ENCODE measurements around the gene VAMP5. TPM values are rescaled to one million over a fixed set of nuclear protein-coding genes. Genes with fewer than 3 reads are reported as not detected.

The VAMP5 gene
- total RNA-seq, 1 experiment from 2014 or later: 1.9 TPM

- Histone ChIP-seq H3K4me3 (replicated peaks in 1 of 2; ENCODE audit: low read depth in 1 of 2, low read length in 2 of 2) (no peak overlapping the region), H2AFZ (ENCODE audit: low read depth, low read length, poor library complexity, severe bottlenecking) (no peak overlapping the region), H3K9me3 (ENCODE audit: control insufficient read depth in 1 of 2, insufficient read depth in 1 of 2, low read depth in 1 of 2, low read length in 2 of 2) (no peaks in the 10 kb centered on the region), H3K4me2 (ENCODE audit: low read length) (no peak overlapping the region), H3K4me1 (ENCODE audit: control insufficient read depth in 1 of 2, insufficient read depth in 2 of 2, low read length in 2 of 2) (peaks cover 20 to 32% of the 10 kb centered on the region in 2 experiments), H4K20me1 (ENCODE audit: insufficient read depth) (no peaks in the 10 kb centered on the region), H3K79me2 (ENCODE audit: insufficient read depth, low read length) (no peaks in the 10 kb centered on the region), H3K9ac (ENCODE audit: low read length) (no peak overlapping the region), H3K36me3 (ENCODE audit: control insufficient read depth in 1 of 2, insufficient read depth in 2 of 2, low read length in 2 of 2) (no peaks in the 10 kb centered on the region), H3K27ac (ENCODE audit: low read depth, low read length) (no peak overlapping the region), H3K9me2 (ENCODE audit: insufficient read depth) (no peaks in the 10 kb centered on the region), H3K27me3 (ENCODE audit: insufficient read depth, low read length) (no peaks in the 10 kb centered on the region)
- TF ChIP-seq ZNF274 (IDR thresholded peaks at IDR 0.05; ENCODE audit: low read depth, low read length) (no peak), CEBPB (IDR thresholded peaks at IDR 0.05; ENCODE audit: low read depth) (no peak), ELF1 (IDR thresholded peaks at IDR 0.05; ENCODE audit: borderline replicate concordance, low read depth) (no peak), ZFX (IDR thresholded peaks at IDR 0.05) (no peak), TCF7L2 (IDR thresholded peaks at IDR 0.05; ENCODE audit: borderline replicate concordance, extremely low read depth, insufficient read depth, insufficient read length) (no peak), EZH2 (IDR thresholded peaks at IDR 0.05) (no peak), SIN3A (IDR thresholded peaks at IDR 0.05; ENCODE audit: low read depth) (no peak), REST (IDR thresholded peaks at IDR 0.05; ENCODE audit: low read depth) (no peak), YY1 (IDR thresholded peaks at IDR 0.05; ENCODE audit: extremely low read depth, insufficient replicate concordance, low read depth, low read length) (no peak), CTCF (IDR thresholded peaks at IDR 0.05 in 2 of 3, conservative IDR thresholded peaks at IDR 0.05 in 1 of 3; ENCODE audit: borderline replicate concordance in 1 of 3, insufficient read depth in 1 of 3, low read depth in 2 of 3, low read length in 2 of 3) (no peak), EGR1 (IDR thresholded peaks at IDR 0.05; ENCODE audit: low read depth) (no peak), MAX (IDR thresholded peaks at IDR 0.05) (no peak), ATF3 (IDR thresholded peaks at IDR 0.05) (no peak), EZH2phosphoT487 (IDR thresholded peaks at IDR 0.05; ENCODE audit: borderline replicate concordance) (no peak), ZBTB33 (IDR thresholded peaks at IDR 0.05; ENCODE audit: extremely low read depth, insufficient replicate concordance, low read length) (no peak), CBX3 (IDR thresholded peaks at IDR 0.05; ENCODE audit: low read depth) (no peak), SRF (IDR thresholded peaks at IDR 0.05; ENCODE audit: low read depth) (no peak), POLR2A (IDR thresholded peaks at IDR 0.05; ENCODE audit: borderline replicate concordance, extremely low read depth, insufficient read depth, insufficient read length) (no peak), SP1 (IDR thresholded peaks at IDR 0.05; ENCODE audit: low read depth) (no peak)
- RAD21 ChIA-PET (ENCODE audit: low non-redundant PET in 1 of 2, low total read pairs in 2 of 2, uncharacterized antibody in 2 of 2, unreplicated experiment in 2 of 2): no interaction called here
- intact Hi-C loops (cut with micrococcal nuclease): no loop called here
- ATAC-seq (no peak), DNase-seq (ENCODE audit: low read depth, low spot score) (no peak)
- BruUV-seq (replicated peaks): no TSS peak
- CTCF ChIA-PET: no interaction called here
- POLR2A ChIA-PET: no interaction called here
Observed at GRCh38 chr2:85588645-85589044, 4.4 kb downstream of the VAMP5 start.

Measured in HCT116 (cell line).